SK-N-SH (cell line): Measurements from ENCODE around the gene MOV10L1. TPM values are rescaled to one million over a fixed set of nuclear protein-coding genes. Genes with fewer than 3 reads are reported as not detected.
A peak's percentile ranks its signal among the peaks of the same experiment; 100 is the strongest.

Source experiments
- CTCF ChIA-PET: fragments of 300-600, 350-600 bp; formaldehyde crosslinking; extraction: SDS; loops from one replicate; lab custom pipeline; 2021; lab: Yijun Ruan, JAX
- POLR2A ChIA-PET: fragments of 350-600 bp; sonication (Branson Sonifier 250); formaldehyde crosslinking; extraction: SDS; loops from one replicate; lab custom pipeline; 2020; ENCODE audit warnings: antibody characterized with exemption, inconsistent platforms; lab: Yijun Ruan, JAX
- DNase-seq: peaks from one replicate; pipeline ENCODE4 v3.0.0; 2012
- H2AFZ ChIP-seq: fragments of 200-600 bp; sonication (generic); 2 replicates; pipeline ENCODE4 v1.8.1; 2016; ENCODE audit warnings: antibody characterized with exemption, mild to moderate bottlenecking, low read depth
- H3F3A ChIP-seq: fragments of 200-600 bp; sonication (generic); replicated peaks from 2 replicates; pipeline ENCODE3; 2016; ENCODE audit warnings: antibody characterized with exemption, mild to moderate bottlenecking; ENCODE audit not compliant: insufficient read depth
- H3K27ac ChIP-seq, 2 experiments: fragments of 200-500 bp in 1 of 2; fragments of 200-600 bp in 1 of 2; sonication (Bioruptor generic) in 1 of 2; sonication (generic), shearing (Covaris generic) in 1 of 2; 2 replicates each; pipeline versions ENCODE4 v1.5.1 to v1.6.1; 2014 to 2016; ENCODE audit warnings: low read depth in 2 of 2, inconsistent platforms in 1 of 2, low read length in 1 of 2, mild to moderate bottlenecking in 1 of 2, mixed read lengths in 1 of 2
- H3K27me3 ChIP-seq: fragments of 200-600 bp; sonication (generic), shearing (Covaris generic); 2 replicates; pipeline ENCODE4 v1.6.1; 2016; ENCODE audit warnings: mixed run types; ENCODE audit not compliant: insufficient read depth
- H3K36me3 ChIP-seq, 2 experiments: fragments of 200-500 bp in 1 of 2; fragments of 200-600 bp in 1 of 2; sonication (Bioruptor generic) in 1 of 2; sonication (generic) in 1 of 2; replicated peaks in 1 of 2; 2 replicates each; pipeline versions ENCODE3 to v1.5.1; 2014 to 2016; ENCODE audit warnings: low read length in 1 of 2, mild to moderate bottlenecking in 1 of 2; ENCODE audit not compliant: insufficient read depth in 2 of 2, control insufficient read depth in 1 of 2
- H3K4me1 ChIP-seq, 2 experiments: fragments of 200-500 bp in 1 of 2; fragments of 200-600 bp in 1 of 2; sonication (Bioruptor generic) in 1 of 2; sonication (generic), shearing (Covaris generic) in 1 of 2; 2 replicates each; pipeline versions ENCODE4 v1.5.1 to v1.6.1; 2014 to 2016; ENCODE audit warnings: low read depth in 1 of 2, low read length in 1 of 2, mixed run types in 1 of 2; ENCODE audit not compliant: insufficient read depth in 2 of 2, control insufficient read depth in 1 of 2
- H3K4me2 ChIP-seq: fragments of 200-600 bp; sonication (generic), shearing (Covaris generic); 2 replicates; pipeline ENCODE4 v1.6.1; 2017; ENCODE audit warnings: mixed run types
- H3K4me3 ChIP-seq, 2 experiments: fragments of 200-500 bp in 1 of 2; fragments of 200-600 bp in 1 of 2; sonication (Bioruptor generic) in 1 of 2; sonication (generic), shearing (Covaris generic) in 1 of 2; 2 replicates each; pipeline versions ENCODE4 v1.5.1 to v1.8.1; 2014 to 2016; ENCODE audit warnings: low read depth in 2 of 2, inconsistent platforms in 1 of 2, low read length in 1 of 2, mild to moderate bottlenecking in 1 of 2, mixed read lengths in 1 of 2, moderate library complexity in 1 of 2
- H3K79me2 ChIP-seq: fragments of 200-600 bp; sonication (generic); 2 replicates; pipeline ENCODE4 v1.8.1; 2017; ENCODE audit warnings: mild to moderate bottlenecking; ENCODE audit not compliant: insufficient read depth
- H3K9ac ChIP-seq: fragments of 200-600 bp; sonication (generic); 2 replicates; pipeline ENCODE4 v1.6.1; 2017; ENCODE audit warnings: mixed run types
- H3K9me2 ChIP-seq: fragments of 200-600 bp; sonication (generic); 2 replicates; pipeline ENCODE4 v1.6.1; 2017; ENCODE audit warnings: mixed run types
- H3K9me3 ChIP-seq: fragments of 200-600 bp; sonication (generic); 2 replicates; pipeline ENCODE4 v1.6.1; 2017; ENCODE audit warnings: mixed run types, mild to moderate bottlenecking, moderate library complexity
- H4K20me1 ChIP-seq: fragments of 200-600 bp; sonication (generic); 2 replicates; pipeline ENCODE4 v1.6.1; 2017; ENCODE audit warnings: mild to moderate bottlenecking, mixed run types; ENCODE audit not compliant: insufficient read depth
- CTCF ChIP-seq: fragments of 200-600 bp; sonication (generic); IDR thresholded peaks from 2 replicates; pipeline ENCODE4 v1.6.1; 2017; ENCODE audit warnings: antibody characterized with exemption, mild to moderate bottlenecking, moderate library complexity
- ELF1 ChIP-seq: IDR thresholded peaks from 2 replicates; pipeline ENCODE4 v1.4.0; 2012
- EP300 ChIP-seq, 2 experiments: IDR thresholded peaks; 2 replicates each; pipeline versions ENCODE4 v1.4.0 to v1.6.1; 2012; ENCODE audit warnings: borderline replicate concordance in 1 of 2, low read depth in 1 of 2, low read length in 1 of 2
- EZH2phosphoT487 ChIP-seq: fragments of 200-600 bp; sonication (generic); IDR thresholded peaks from 2 replicates; pipeline ENCODE4 v1.6.1; 2017; ENCODE audit warnings: low read depth, mixed run types, mild to moderate bottlenecking, antibody characterized with exemption, moderate library complexity, borderline replicate concordance
- FOXM1 ChIP-seq: IDR thresholded peaks from 2 replicates; pipeline ENCODE4 v1.4.0; 2012; ENCODE audit warnings: low read depth, mild to moderate bottlenecking
- GATA2 ChIP-seq: sonication (generic); formaldehyde crosslinking; IDR thresholded peaks from 2 replicates; pipeline ENCODE4 v1.5.0; 2020; ENCODE audit warnings: mild to moderate bottlenecking, missing genetic modification reagents
- IRF3 ChIP-seq: fragments of 150-350 bp; IDR thresholded peaks from 2 replicates; pipeline ENCODE4 v1.6.1; 2016; ENCODE audit warnings: mild to moderate bottlenecking, low read depth, low read length
- JUND ChIP-seq: IDR thresholded peaks from 2 replicates; pipeline ENCODE4 v1.4.0; 2012
- NFIC ChIP-seq: IDR thresholded peaks from 2 replicates; pipeline ENCODE4 v1.4.0; 2012; ENCODE audit warnings: borderline replicate concordance
- RAD21 ChIP-seq: IDR thresholded peaks from 2 replicates; pipeline ENCODE4 v1.6.1; 2012; ENCODE audit warnings: mild to moderate bottlenecking, low read length
- TCF12 ChIP-seq: IDR thresholded peaks from 2 replicates; pipeline ENCODE4 v1.4.0; 2012
- USF1 ChIP-seq: IDR thresholded peaks from 2 replicates; pipeline ENCODE4 v1.4.0; 2012; ENCODE audit warnings: low read depth, borderline replicate concordance
- WGBS: methylation state at CpG from one replicate; pipeline ENCODE4 v1.1.6; 2017; ENCODE audit warnings: low lambda C conversion rate; 5-methylcytosine and 5-hydroxymethylcytosine counted together
- polyA plus RNA-seq, 3 experiments: library from polyadenylated mRNA; depleted of rRNA; stranded (reverse); fragments of >200 nt; gene quantifications; 2 replicates each; pipeline ENCODE4 v1.2.3, GENCODE V29; 2012

MOV10L1 gene
- polyA plus RNA-seq, 1 of the 3 experiments (the other 2 are of a cell fraction), result 2.1 TPM

GRCh38 chr22:50190941-50191741 lies 101.3 kb downstream of the MOV10L1 start:
- CTCF ChIA-PET, result interaction anchor here (1.1 to 3.8 kb wide), 9 partner anchors 8 to 236 kb away, joined by 3 to 16 read pairs (median 5); partner anchors contain the start of gene SELENOO
- peak; percentile 78 for DNase-seq
- POLR2A ChIA-PET, result no interaction called here
- 85% methylated on average over 17 of the region's 18 CpGs for WGBS
- Histone ChIP-seq H3F3A (no peaks in the 10 kb centered on the region), H3K4me2 (no peak overlapping the region), H3K79me2 (peaks cover 66% of the 10 kb centered on the region), H3K27me3 (no peaks in the 10 kb centered on the region), H3K4me1 (peaks cover 4 to 41% of the 10 kb centered on the region in 2 experiments; a peak in 2 of 4 replicates), H3K9me2 (no peaks in the 10 kb centered on the region), H3K27ac (peak overlapping the region in 1 of 2 experiments; percentile 3; a peak in 1 of 4 replicates), H3K36me3 (peaks cover 0 to 34% of the 10 kb centered on the region in 2 experiments), H3K4me3 (no peak overlapping the region), H2AFZ (no peak overlapping the region), H3K9me3 (no peaks in the 10 kb centered on the region)
- TF ChIP-seq USF1, result no peak
- no peak for TF ChIP-seq IRF3
- no peak for TF ChIP-seq NFIC
- TF ChIP-seq ELF1, result no peak
- no peak for TF ChIP-seq TCF12
- TF ChIP-seq FOXM1, result no peak
- no peak for TF ChIP-seq JUND
- no peak for TF ChIP-seq CTCF
- TF ChIP-seq EZH2phosphoT487, result no peak
- no peak for TF ChIP-seq RAD21
- no peak for TF ChIP-seq GATA2
- TF ChIP-seq EP300 (IDR thresholded peaks at IDR 0.05; ENCODE audit: borderline replicate concordance in 1 of 2, low read depth in 1 of 2, low read length in 1 of 2), result no peak
- TF ChIP-seq, all 33 proteins: peak for 0
- Histone ChIP-seq H3K9ac (no peak overlapping the region), H4K20me1 (0 out of 2 replicates have a peak, but pooled peaks cover 23% of the 10 kb centered on the region)
